Measurements from ENCODE around the gene RUVBL1. TPM values are rescaled to one million over a fixed set of nuclear protein-coding genes. Genes with fewer than 3 reads are reported as not detected.

The RUVBL1 gene
- total and polyA plus RNA-seq, 8 donors: 3.7 to 13.3 (median 10.0) TPM

GRCh38 chr3:128167973-128168674 lies 44.5 kb upstream of the RUVBL1 start:
- Histone ChIP-seq H3K27me3 (no peaks in the 10 kb centered on the region), H3K4me3 (no peak overlapping the region), H3K9me3 (no peaks in the 10 kb centered on the region), H3K4me1 (no peaks in the 10 kb centered on the region), H3K36me3 (no peaks in the 10 kb centered on the region), H3K27ac (no peak overlapping the region)
- DNase-seq: no peak
- ATAC-seq: peak in 1 of 4 donors; percentile 22
- no peak for TF ChIP-seq CTCF (IDR thresholded peaks at IDR 0.05)
- no peak for FAIRE-seq
- intact Hi-C loops (cut with DNase I): no loop called here
- 73 to 85% methylated on average over 5 of the region's 5 CpGs for WGBS, 2 donors

DNA sequence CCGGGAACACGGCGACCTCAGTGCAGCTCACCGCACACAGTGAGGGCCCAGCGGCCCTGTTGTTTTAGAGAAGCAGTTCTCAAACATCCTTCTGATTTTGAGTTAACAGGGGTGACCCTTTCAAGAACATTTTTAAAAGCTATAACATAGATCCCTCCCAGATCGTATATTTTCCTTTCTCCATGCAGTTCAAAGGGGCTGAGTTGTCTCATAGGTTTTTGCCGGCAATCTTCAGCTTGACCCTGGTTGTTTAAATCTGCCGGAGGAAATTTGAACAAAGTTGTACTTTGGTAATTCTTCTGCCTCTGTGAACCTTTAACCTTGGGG lies 44.0 kb upstream of the RUVBL1 start:
- H3K27me3 ChIP-seq: no peaks in the 10 kb centered on the region
- no peaks in the 10 kb centered on the region for H3K36me3 ChIP-seq
- no peaks in the 10 kb centered on the region for H3K4me1 ChIP-seq
- no peaks in the 10 kb centered on the region for H3K9me3 ChIP-seq
- 90 to 93% methylated on average over 8 of the region's 8 CpGs for WGBS, 2 donors
- DNase-seq (no peak), FAIRE-seq (no peak), ATAC-seq (no peak)
- H3K27ac ChIP-seq: no peak overlapping the region
- H3K4me3 ChIP-seq: no peak overlapping the region
- TF ChIP-seq CTCF (IDR thresholded peaks at IDR 0.05): no peak
- intact Hi-C loops (cut with DNase I): no loop called here

GRCh38 chr3:128166971-128167453 lies 43.4 kb upstream of the RUVBL1 start:
- TF ChIP-seq CTCF (IDR thresholded peaks at IDR 0.05): no peak
- 86 to 89% methylated on average over 5 of the region's 5 CpGs for WGBS, 2 donors
- H3K27ac ChIP-seq: no peak overlapping the region
- no peak for DNase-seq
- intact Hi-C loops (cut with DNase I): no loop called here
- no peaks in the 10 kb centered on the region for H3K4me1 ChIP-seq
- FAIRE-seq: no peak
- no peak overlapping the region for H3K4me3 ChIP-seq
- H3K9me3 ChIP-seq: no peaks in the 10 kb centered on the region
- no peaks in the 10 kb centered on the region for H3K27me3 ChIP-seq
- ATAC-seq: no peak
- no peaks in the 10 kb centered on the region for H3K36me3 ChIP-seq

DNA sequence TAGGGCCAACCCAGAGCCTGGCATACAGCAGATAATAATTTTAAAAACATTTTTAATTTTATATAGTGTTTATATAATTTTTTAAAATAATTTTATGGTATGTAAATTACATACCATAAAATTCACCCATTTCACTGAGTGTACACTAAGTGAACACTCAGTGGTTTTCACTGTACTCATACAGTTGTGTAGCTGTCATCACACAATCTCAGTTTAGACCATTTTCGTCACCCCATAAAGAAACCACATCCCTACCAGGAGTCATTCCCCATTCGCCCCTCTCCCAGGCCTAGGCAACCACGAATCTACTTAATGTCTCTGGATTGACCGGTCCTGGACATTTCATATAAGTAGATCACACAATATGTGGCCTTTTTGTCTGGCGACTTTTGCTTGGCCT lies 39.8 kb upstream of the RUVBL1 start:
- 56 to 91% methylated on average over 5 of the region's 5 CpGs for WGBS, 2 donors
- intact Hi-C loops (cut with DNase I): no loop called here
- H3K4me3 ChIP-seq: no peak overlapping the region
- TF ChIP-seq CTCF (IDR thresholded peaks at IDR 0.05): no peak
- H3K27me3 ChIP-seq: no peaks in the 10 kb centered on the region
- no peaks in the 10 kb centered on the region for H3K9me3 ChIP-seq
- DNase-seq: no peak
- H3K27ac ChIP-seq: no peak overlapping the region
- no peak for ATAC-seq
- no peaks in the 10 kb centered on the region for H3K36me3 ChIP-seq
- FAIRE-seq: no peak
- H3K4me1 ChIP-seq: no peaks in the 10 kb centered on the region

GRCh38 chr3:128160661-128161060 lies 37.0 kb upstream of the RUVBL1 start:
- no peaks in the 10 kb centered on the region for H3K9me3 ChIP-seq
- intact Hi-C loops (cut with DNase I): no loop called here
- ATAC-seq (no peak), FAIRE-seq (no peak), DNase-seq (no peak)
- no peak overlapping the region for H3K4me3 ChIP-seq
- no peaks in the 10 kb centered on the region for H3K36me3 ChIP-seq
- no peak overlapping the region for H3K27ac ChIP-seq
- H3K27me3 ChIP-seq: no peaks in the 10 kb centered on the region
- WGBS, 2 donors: 87% methylated on average over 5 of the region's 5 CpGs
- TF ChIP-seq CTCF (IDR thresholded peaks at IDR 0.05): no peak
- no peaks in the 10 kb centered on the region for H3K4me1 ChIP-seq

Data from pancreas (tissue), 10 donors.